ENCODE data around the gene AFAP1. TPM values are rescaled to one million over a fixed set of nuclear protein-coding genes. Genes with fewer than 3 reads are reported as not detected.

AFAP1 gene
- total and polyA plus RNA-seq, 2 of the 8 experiments (the other 6 are each of a cell fraction or from before 2014, with no cell fraction given): 3.6 to 18.2 TPM

DNA sequence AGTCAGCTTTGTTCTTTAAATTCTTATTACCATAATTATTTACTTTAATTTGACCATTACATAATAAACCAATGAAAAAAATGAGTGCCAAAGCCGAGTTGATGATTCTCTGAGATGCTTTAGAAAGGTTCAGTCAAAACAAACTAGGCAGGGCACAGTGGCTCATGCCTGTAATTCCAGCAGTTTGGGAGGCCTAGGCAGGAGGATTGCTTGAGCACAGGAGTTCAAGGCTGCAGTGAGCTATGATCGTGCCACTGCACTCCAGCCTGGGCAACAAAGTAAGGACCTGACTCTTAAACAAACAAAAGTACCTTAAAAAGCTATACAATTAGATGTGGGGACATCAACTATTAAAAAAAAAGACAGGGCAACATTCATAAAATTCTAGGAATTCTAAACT is 75.0 kb downstream of the AFAP1 start:
- CTCF ChIA-PET (ENCODE audit: partially characterized antibody): interaction anchor here (2.1 to 4.1 kb wide), 3 partner anchors 11 to 60 kb away, joined by 6 to 38 read pairs (median 10); no protein-coding TSS in a partner anchor
- 86% methylated on average over 2 of the region's 2 CpGs; no CpG with 5 or more reads in 1 of the 2 experiments for WGBS, 2 experiments (ENCODE audit: extremely low coverage in 1 of 2, insufficient coverage in 1 of 2, insufficient read length in 1 of 2, insufficient replicate concordance in 2 of 2, low coverage in 1 of 2, low lambda C conversion rate in 2 of 2, missing lambda C conversion rate in 1 of 2)
- Histone ChIP-seq H3K4me1 (replicated peaks in 1 of 4; ENCODE audit: control insufficient read depth in 3 of 4, insufficient read depth in 4 of 4, low read length in 3 of 4) (peaks cover 5 to 15% (median 10%) of the 10 kb centered on the region in 4 experiments), H3K79me2 (ENCODE audit: control insufficient read depth in 1 of 2, insufficient read depth in 2 of 2, low read length in 2 of 2) (0 out of 4 replicates have a peak, but pooled peaks cover 0 to 2% of the 10 kb centered on the region in 2 experiments), H2BK120ac (replicated peaks; ENCODE audit: low read depth, low read length) (no peak overlapping the region), H2AK5ac (ENCODE audit: low read depth, low read length) (no peak overlapping the region), H3K36me3 (ENCODE audit: control insufficient read depth in 2 of 4, insufficient read depth in 4 of 4, low read length in 3 of 4) (peaks cover 0 to 8% (median under 1%) of the 10 kb centered on the region in 4 experiments; a peak in 3 of 8 replicates), H3K23ac (ENCODE audit: insufficient read length) (no peak overlapping the region), H3K18ac (ENCODE audit: extremely low read depth, low read length) (no peak overlapping the region), H3K23me2 (ENCODE audit: low read depth, low read length) (peaks cover 4% of the 10 kb centered on the region; the same call in 1 of the 2 replicates), H3K9me3 (ENCODE audit: insufficient read depth in 2 of 2, low read depth in 1 of 2, low read length in 1 of 2) (no peaks in the 10 kb centered on the region), H3K14ac (ENCODE audit: insufficient read length) (no peak overlapping the region), H4K20me1 (replicated peaks in 1 of 2; ENCODE audit: control insufficient read depth in 1 of 2, insufficient read depth in 2 of 2, low read length in 2 of 2) (no peaks in the 10 kb centered on the region), H2BK20ac (ENCODE audit: low read length) (no peak overlapping the region), H2BK5ac (ENCODE audit: low read depth, low read length) (no peak overlapping the region), H3K27ac (ENCODE audit: low read depth, low read length) (no peak overlapping the region), H4K91ac (replicated peaks; ENCODE audit: insufficient read length, low read length) (no peak overlapping the region), H3K4me3 (ENCODE audit: extremely low read depth in 1 of 4, insufficient read depth in 2 of 4, low read depth in 3 of 4, low read length in 4 of 4) (no peak overlapping the region), H4K5ac (ENCODE audit: insufficient read length, low read depth, low read length) (no peak overlapping the region), H2AFZ (ENCODE audit: low read length) (no peak overlapping the region), H3K79me1 (ENCODE audit: low read depth, low read length) (peaks cover 7% of the 10 kb centered on the region), H3K56ac (replicated peaks; ENCODE audit: insufficient read length, low read depth, low read length) (no peak overlapping the region), H4K8ac (ENCODE audit: extremely low read depth, insufficient read depth, low read length) (no peak overlapping the region), H2BK12ac (ENCODE audit: low read depth, low read length) (no peak overlapping the region), H3K4ac (replicated peaks; ENCODE audit: insufficient read length, low read depth, low read length) (no peak overlapping the region), H3K4me2 (ENCODE audit: insufficient read depth in 1 of 2, low read depth in 2 of 2, low read length in 2 of 2) (no peak overlapping the region), H3K9ac (replicated peaks in 1 of 4; ENCODE audit: extremely low read depth in 1 of 4, low read depth in 3 of 4, low read length in 3 of 4) (no peak overlapping the region), H2BK15ac (ENCODE audit: low read length) (no peak overlapping the region), H3K27me3 (replicated peaks in 1 of 4; ENCODE audit: control insufficient read depth in 3 of 4, extremely low read depth in 1 of 4, insufficient read depth in 3 of 4, low read length in 3 of 4) (no peaks in the 10 kb centered on the region)
- DNase-seq (ENCODE audit: low read depth in 1 of 2, low spot score in 2 of 2): no peak
- POLR2A ChIA-PET (ENCODE audit: partially characterized antibody): interaction anchor here (1.4 to 1.6 kb wide), 2 partner anchors 9 to 12 kb away, joined by 3 to 5 read pairs; no protein-coding TSS in a partner anchor
- FAIRE-seq: no peak
- TF ChIP-seq SP1 (IDR thresholded peaks at IDR 0.05; ENCODE audit: low read depth, low read length): no peak
- no peak for TF ChIP-seq SIN3A (conservative IDR thresholded peaks at IDR 0.05 in 1 of 2, IDR thresholded peaks at IDR 0.05 in 1 of 2; ENCODE audit: low read depth in 1 of 2, low read length in 2 of 2)
- TF ChIP-seq CREB1 (IDR thresholded peaks at IDR 0.05): no peak
- no peak for TF ChIP-seq YY1 (IDR thresholded peaks at IDR 0.05; ENCODE audit: low read depth, low read length)
- no peak for TF ChIP-seq TBP (IDR thresholded peaks at IDR 0.05; ENCODE audit: low read depth, low read length)
- no peak for TF ChIP-seq SRF (IDR thresholded peaks at IDR 0.05; ENCODE audit: low read depth, low read length)
- TF ChIP-seq TAF7 (optimal IDR thresholded peaks at IDR 0.05; ENCODE audit: borderline replicate concordance, low read depth, low read length): no peak
- TF ChIP-seq, protein P1, sequence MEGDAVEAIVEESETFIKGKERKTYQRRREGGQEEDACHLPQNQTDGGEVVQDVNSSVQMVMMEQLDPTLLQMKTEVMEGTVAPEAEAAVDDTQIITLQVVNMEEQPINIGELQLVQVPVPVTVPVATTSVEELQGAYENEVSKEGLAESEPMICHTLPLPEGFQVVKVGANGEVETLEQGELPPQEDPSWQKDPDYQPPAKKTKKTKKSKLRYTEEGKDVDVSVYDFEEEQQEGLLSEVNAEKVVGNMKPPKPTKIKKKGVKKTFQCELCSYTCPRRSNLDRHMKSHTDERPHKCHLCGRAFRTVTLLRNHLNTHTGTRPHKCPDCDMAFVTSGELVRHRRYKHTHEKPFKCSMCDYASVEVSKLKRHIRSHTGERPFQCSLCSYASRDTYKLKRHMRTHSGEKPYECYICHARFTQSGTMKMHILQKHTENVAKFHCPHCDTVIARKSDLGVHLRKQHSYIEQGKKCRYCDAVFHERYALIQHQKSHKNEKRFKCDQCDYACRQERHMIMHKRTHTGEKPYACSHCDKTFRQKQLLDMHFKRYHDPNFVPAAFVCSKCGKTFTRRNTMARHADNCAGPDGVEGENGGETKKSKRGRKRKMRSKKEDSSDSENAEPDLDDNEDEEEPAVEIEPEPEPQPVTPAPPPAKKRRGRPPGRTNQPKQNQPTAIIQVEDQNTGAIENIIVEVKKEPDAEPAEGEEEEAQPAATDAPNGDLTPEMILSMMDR (IDR thresholded peaks at IDR 0.05; ENCODE audit: control extremely low read depth in 1 of 3, insufficient read depth in 1 of 3, low read depth in 1 of 3, low read length in 3 of 3): no peak
- TF ChIP-seq TAF1 (IDR thresholded peaks at IDR 0.05; ENCODE audit: low read depth, low read length): no peak
- TF ChIP-seq SAP30 (IDR thresholded peaks at IDR 0.05; ENCODE audit: insufficient read depth, insufficient replicate concordance, low read length): no peak
- no peak for TF ChIP-seq ZNF274 (IDR thresholded peaks at IDR 0.05; ENCODE audit: borderline replicate concordance, extremely low read depth, low read length)

All from H1 (cell line).